AG04450 (cell line): ENCODE measurements around the gene DIP2B. TPM values are rescaled to one million over a fixed set of nuclear protein-coding genes. Genes with fewer than 3 reads are reported as not detected.
"Not testable (repeated sequence)": the region's sequence is repeated elsewhere in the genome, so short reads cannot be mapped to it uniquely, and the experiment has no call there.

Experiments
- CTCF ChIA-PET: fragments of 300-600, 350-600 bp; formaldehyde crosslinking; extraction: SDS; loops from one replicate; lab custom pipeline; 2022; ENCODE audit warnings: antibody characterized with exemption, inconsistent platforms; lab: Charles Lee
- POLR2A ChIA-PET: fragments of 350-600 bp; formaldehyde crosslinking; extraction: SDS; loops from one replicate; lab custom pipeline; 2021; ENCODE audit warnings: antibody characterized with exemption, inconsistent platforms; lab: Yijun Ruan, JAX
- DNase-seq: peaks from one replicate; pipeline ENCODE4 v3.0.0-alpha.2; 2011; ENCODE audit warnings: low read depth, low spot score
- H3K27ac ChIP-seq: one replicate; pipeline ENCODE4 v1.5.1; 2012; ENCODE audit warnings: low read depth, low read length, control low read depth
- H3K27me3 ChIP-seq: one replicate; pipeline ENCODE4 v1.6.0; 2012; ENCODE audit warnings: low read length; ENCODE audit not compliant: control insufficient read depth, insufficient read depth
- H3K4me3 ChIP-seq: 2 replicates; pipeline ENCODE4 v1.5.1; 2011; ENCODE audit warnings: mild to moderate bottlenecking, low read depth, low read length, control low read depth
- H3K9me3 ChIP-seq: 2 replicates; pipeline ENCODE4 v1.5.1; 2012; ENCODE audit warnings: low read length; ENCODE audit not compliant: control insufficient read depth, insufficient read depth
- polyA plus RNA-seq: library from polyadenylated mRNA; depleted of rRNA; stranded (reverse); fragments of >200 nt; gene quantifications from 2 replicates; pipeline ENCODE4 v1.2.3, GENCODE V29; 2011
- TF ChIP-seq, protein P1 (sequence below): IDR thresholded peaks from 2 replicates; pipeline ENCODE4 v1.5.1; 2011; ENCODE audit warnings: low read depth, low read length, control low read depth, inconsistent platforms

The DIP2B gene
- polyA plus RNA-seq, 1 experiment = 22.0 TPM

DNA sequence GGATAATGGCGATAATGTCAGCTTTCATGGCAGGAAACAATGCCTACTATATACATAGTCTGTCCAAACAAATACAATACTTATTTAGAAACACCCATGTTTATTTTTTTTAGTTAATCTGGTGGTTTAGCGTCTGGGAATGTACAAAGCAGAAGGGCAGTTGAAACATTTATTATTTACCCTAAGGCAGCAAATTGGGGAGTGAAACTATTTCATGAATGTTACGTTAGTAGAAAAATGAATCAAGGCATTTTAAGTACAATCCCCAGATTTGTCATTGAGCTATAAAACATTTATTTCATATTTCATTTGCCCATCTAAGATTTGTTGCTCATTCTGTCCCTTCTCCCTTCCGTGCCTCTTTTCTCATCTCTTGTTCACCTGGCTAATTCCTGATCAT lies 172.0 kb downstream of the DIP2B start:
- CTCF ChIA-PET = interaction anchor here (0.5 to 0.8 kb wide), 3 partner anchors 38 to 280 kb away, joined by 3 read pairs; partner anchors contain the start of gene FAM186A
- no peak for DNase-seq
- Histone ChIP-seq H3K4me3 (no peak overlapping the region), H3K9me3 (no peaks in the 10 kb centered on the region), H3K27me3 (no peaks in the 10 kb centered on the region), H3K27ac (no peak overlapping the region)
- POLR2A ChIA-PET = no interaction called here
- TF ChIP-seq, protein P1, sequence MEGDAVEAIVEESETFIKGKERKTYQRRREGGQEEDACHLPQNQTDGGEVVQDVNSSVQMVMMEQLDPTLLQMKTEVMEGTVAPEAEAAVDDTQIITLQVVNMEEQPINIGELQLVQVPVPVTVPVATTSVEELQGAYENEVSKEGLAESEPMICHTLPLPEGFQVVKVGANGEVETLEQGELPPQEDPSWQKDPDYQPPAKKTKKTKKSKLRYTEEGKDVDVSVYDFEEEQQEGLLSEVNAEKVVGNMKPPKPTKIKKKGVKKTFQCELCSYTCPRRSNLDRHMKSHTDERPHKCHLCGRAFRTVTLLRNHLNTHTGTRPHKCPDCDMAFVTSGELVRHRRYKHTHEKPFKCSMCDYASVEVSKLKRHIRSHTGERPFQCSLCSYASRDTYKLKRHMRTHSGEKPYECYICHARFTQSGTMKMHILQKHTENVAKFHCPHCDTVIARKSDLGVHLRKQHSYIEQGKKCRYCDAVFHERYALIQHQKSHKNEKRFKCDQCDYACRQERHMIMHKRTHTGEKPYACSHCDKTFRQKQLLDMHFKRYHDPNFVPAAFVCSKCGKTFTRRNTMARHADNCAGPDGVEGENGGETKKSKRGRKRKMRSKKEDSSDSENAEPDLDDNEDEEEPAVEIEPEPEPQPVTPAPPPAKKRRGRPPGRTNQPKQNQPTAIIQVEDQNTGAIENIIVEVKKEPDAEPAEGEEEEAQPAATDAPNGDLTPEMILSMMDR = no peak

DNA sequence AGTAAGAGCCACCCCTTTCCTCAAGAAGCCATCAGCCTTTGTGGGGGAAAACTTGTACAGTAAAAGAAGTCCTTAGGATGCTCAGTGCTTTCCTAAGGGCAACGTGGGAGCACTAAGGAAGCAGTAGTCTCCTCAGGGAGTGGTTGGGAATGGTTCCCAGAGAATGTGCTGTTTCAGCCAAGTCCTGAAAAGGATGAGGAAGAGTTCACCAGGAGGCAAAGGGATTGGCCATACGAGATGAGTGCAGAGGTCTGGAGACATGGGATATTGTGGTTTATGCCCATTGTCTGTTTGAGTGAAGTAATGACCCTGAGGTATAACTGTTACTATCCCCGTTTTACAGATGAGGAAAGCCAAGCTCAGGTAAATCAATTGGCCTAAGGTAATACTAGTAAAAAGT lies 173.1 kb downstream of the DIP2B start:
- no peak for DNase-seq
- no peak overlapping the region for H3K4me3 ChIP-seq
- H3K27me3 ChIP-seq = no peaks in the 10 kb centered on the region
- CTCF ChIA-PET = no interaction called here
- TF ChIP-seq, protein P1 = no peak
- H3K9me3 ChIP-seq = no peaks in the 10 kb centered on the region
- POLR2A ChIA-PET = no interaction called here
- H3K27ac ChIP-seq = no peak overlapping the region

DNA sequence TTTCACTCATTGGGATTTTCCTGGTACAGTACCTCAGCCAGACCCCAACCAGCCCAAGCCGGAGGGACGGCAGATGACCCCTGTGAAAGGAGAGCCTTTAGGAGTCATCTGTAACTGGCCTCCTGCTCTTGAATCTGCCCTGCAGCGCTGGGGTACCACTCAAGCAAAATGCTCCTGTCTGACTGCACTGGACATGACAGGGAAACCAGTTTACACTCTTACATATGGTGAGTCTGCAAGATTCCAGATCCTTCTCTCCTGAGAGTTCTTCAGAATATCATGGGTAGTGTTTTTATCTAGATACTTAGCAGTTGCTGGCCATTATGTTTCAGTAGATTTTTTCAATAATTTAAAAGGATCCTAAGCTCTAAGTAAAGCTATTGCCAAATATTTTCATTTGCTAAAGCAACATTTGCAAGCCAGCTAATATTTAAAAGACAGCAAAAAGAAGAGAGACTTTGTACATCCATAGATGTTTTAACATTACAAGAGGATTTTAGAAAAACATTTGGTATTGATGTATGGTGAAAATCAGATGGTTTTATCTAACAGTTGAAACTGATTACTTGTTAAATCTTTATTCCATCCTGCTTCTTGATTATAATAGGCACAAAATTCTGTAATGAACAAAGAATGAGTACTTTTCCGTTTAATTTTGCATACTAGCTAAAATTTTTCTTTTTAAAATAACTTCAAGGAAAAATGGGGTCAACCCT lies 174.0 kb downstream of the DIP2B start:
- Histone ChIP-seq H3K4me3 (no peak overlapping the region), H3K27ac (no peak overlapping the region), H3K27me3 (no peaks in the 10 kb centered on the region), H3K9me3 (no peaks in the 10 kb centered on the region)
- POLR2A ChIA-PET = no interaction called here
- TF ChIP-seq, protein P1 = no peak
- DNase-seq = no peak
- CTCF ChIA-PET = interaction anchor here (1.4 to 1.7 kb wide), 2 partner anchors 40 to 174 kb away, joined by 4 to 7 read pairs; partner anchors contain the start of gene DIP2B

DNA sequence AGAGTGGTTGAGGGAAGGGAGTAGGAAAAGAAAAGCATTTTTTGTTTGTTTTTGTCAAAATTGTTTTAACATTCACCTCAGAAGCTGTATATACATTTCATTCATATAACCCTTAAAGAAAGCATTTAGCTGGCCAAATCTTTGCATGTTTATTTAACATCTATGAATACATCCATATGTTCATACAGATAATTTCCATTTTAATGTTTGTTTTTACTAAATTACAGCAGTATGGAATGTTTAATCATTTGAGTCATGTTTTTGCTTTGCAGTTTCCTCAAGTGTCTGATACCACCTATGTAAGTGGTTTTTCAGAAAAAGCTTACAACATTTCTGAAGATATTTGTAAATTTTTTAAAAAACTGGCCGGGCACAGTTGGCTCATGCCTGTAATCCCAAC lies 174.8 kb downstream of the DIP2B start:
- ChIA-PET POLR2A (no interaction called here), CTCF (interaction anchor here (1.4 to 1.7 kb wide), 2 partner anchors 41 to 175 kb away, joined by 4 to 7 read pairs; partner anchors contain the start of gene DIP2B)
- Histone ChIP-seq H3K4me3 (no peak overlapping the region), H3K27ac (no peak overlapping the region), H3K27me3 (no peaks in the 10 kb centered on the region), H3K9me3 (no peaks in the 10 kb centered on the region)
- no peak for DNase-seq
- TF ChIP-seq, protein P1 = no peak

DNA sequence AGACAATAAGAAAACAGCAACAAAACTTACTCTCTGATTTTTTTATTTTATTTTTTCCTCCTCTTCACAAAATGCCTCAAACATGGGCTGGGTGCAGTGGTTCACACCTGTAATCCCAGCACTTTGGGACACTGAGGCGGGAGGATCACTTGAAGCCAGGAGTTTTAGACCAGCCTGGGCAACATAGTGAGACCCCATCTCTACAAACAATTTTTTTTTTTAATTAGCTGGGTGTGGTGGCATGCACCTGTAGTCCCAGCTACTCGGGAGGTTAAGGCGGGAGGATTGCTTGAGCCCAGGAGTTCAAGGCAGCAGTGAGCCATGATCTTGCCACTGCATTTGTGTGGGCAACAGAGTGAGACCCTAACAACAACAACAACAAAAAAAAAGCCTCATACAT lies 176.3 kb downstream of the DIP2B start:
- H3K9me3 ChIP-seq, H3K27me3 ChIP-seq, CTCF ChIA-PET, DNase-seq, H3K4me3 ChIP-seq, H3K27ac ChIP-seq, POLR2A ChIA-PET: not testable (repeated sequence)
